ENCODE results near the gene KLRK1. TPM values are rescaled to one million over a fixed set of nuclear protein-coding genes. Genes with fewer than 3 reads are reported as not detected.
"Not testable (repeated sequence)": the region's sequence is repeated elsewhere in the genome, so short reads cannot be mapped to it uniquely, and the experiment has no call there.

Gene KLRK1
- total RNA-seq, 1 donor, result under 0.01 TPM

GRCh38 chr12:10388624-10389413 lies 1.0 kb downstream of the KLRK1 start:
- Histone ChIP-seq H2AFZ (ENCODE audit: low read length) (no peak overlapping the region), H3K4me1 (ENCODE audit: insufficient read depth, low read length) (peaks cover 21% of the 10 kb centered on the region), H3K4me3 (ENCODE audit: insufficient read depth, low read length) (no peak overlapping the region), H3K79me2 (ENCODE audit: insufficient read depth, low read length) (no peaks in the 10 kb centered on the region), H4K20me1 (ENCODE audit: insufficient read depth, low read length) (no peaks in the 10 kb centered on the region), H3K4me2 (ENCODE audit: insufficient read depth, low read length) (no peak overlapping the region), H3K27ac (ENCODE audit: low read depth, low read length) (no peak overlapping the region), H3K36me3 (ENCODE audit: insufficient read depth, low read length) (no peaks in the 10 kb centered on the region), H3K27me3 (ENCODE audit: insufficient read depth, low read length) (no peaks in the 10 kb centered on the region), H3K9me3 (ENCODE audit: low read depth, low read length) (no peaks in the 10 kb centered on the region)
- TF ChIP-seq, protein P1, sequence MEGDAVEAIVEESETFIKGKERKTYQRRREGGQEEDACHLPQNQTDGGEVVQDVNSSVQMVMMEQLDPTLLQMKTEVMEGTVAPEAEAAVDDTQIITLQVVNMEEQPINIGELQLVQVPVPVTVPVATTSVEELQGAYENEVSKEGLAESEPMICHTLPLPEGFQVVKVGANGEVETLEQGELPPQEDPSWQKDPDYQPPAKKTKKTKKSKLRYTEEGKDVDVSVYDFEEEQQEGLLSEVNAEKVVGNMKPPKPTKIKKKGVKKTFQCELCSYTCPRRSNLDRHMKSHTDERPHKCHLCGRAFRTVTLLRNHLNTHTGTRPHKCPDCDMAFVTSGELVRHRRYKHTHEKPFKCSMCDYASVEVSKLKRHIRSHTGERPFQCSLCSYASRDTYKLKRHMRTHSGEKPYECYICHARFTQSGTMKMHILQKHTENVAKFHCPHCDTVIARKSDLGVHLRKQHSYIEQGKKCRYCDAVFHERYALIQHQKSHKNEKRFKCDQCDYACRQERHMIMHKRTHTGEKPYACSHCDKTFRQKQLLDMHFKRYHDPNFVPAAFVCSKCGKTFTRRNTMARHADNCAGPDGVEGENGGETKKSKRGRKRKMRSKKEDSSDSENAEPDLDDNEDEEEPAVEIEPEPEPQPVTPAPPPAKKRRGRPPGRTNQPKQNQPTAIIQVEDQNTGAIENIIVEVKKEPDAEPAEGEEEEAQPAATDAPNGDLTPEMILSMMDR (IDR thresholded peaks at IDR 0.05; ENCODE audit: extremely low read depth, low read depth, low read length), result no peak
- DNase-seq (ENCODE audit: insufficient read length, low spot score, missing footprints), result no peak

GRCh38 chr12:10387498-10387897 lies 2.3 kb downstream of the KLRK1 start:
- not testable (repeated sequence) for H3K4me3 ChIP-seq (ENCODE audit: insufficient read depth, low read length); H3K27ac ChIP-seq (ENCODE audit: low read depth, low read length); H3K79me2 ChIP-seq (ENCODE audit: insufficient read depth, low read length); H2AFZ ChIP-seq (ENCODE audit: low read length); H3K27me3 ChIP-seq (ENCODE audit: insufficient read depth, low read length); H3K36me3 ChIP-seq (ENCODE audit: insufficient read depth, low read length); H4K20me1 ChIP-seq (ENCODE audit: insufficient read depth, low read length); H3K9me3 ChIP-seq (ENCODE audit: low read depth, low read length); DNase-seq (ENCODE audit: insufficient read length, low spot score, missing footprints); H3K4me2 ChIP-seq (ENCODE audit: insufficient read depth, low read length)
- peaks cover 16% of the 10 kb centered on the region for H3K4me1 ChIP-seq (ENCODE audit: insufficient read depth, low read length)

GRCh38 chr12:10386857-10387256 lies 3.0 kb downstream of the KLRK1 start:
- TF ChIP-seq, protein P1 (IDR thresholded peaks at IDR 0.05; ENCODE audit: extremely low read depth, low read depth, low read length), result no peak
- H3K4me1 ChIP-seq (ENCODE audit: insufficient read depth, low read length), result peaks cover 11% of the 10 kb centered on the region
- H3K79me2 ChIP-seq (ENCODE audit: insufficient read depth, low read length), result no peaks in the 10 kb centered on the region
- no peak overlapping the region for H3K4me2 ChIP-seq (ENCODE audit: insufficient read depth, low read length)
- H3K27me3 ChIP-seq (ENCODE audit: insufficient read depth, low read length), result no peaks in the 10 kb centered on the region
- no peaks in the 10 kb centered on the region for H3K9me3 ChIP-seq (ENCODE audit: low read depth, low read length)
- H3K4me3 ChIP-seq (ENCODE audit: insufficient read depth, low read length), result no peak overlapping the region
- H4K20me1 ChIP-seq (ENCODE audit: insufficient read depth, low read length), result no peaks in the 10 kb centered on the region
- DNase-seq (ENCODE audit: insufficient read length, low spot score, missing footprints), result no peak
- H2AFZ ChIP-seq (ENCODE audit: low read length), result no peak overlapping the region
- no peaks in the 10 kb centered on the region for H3K36me3 ChIP-seq (ENCODE audit: insufficient read depth, low read length)
- H3K27ac ChIP-seq (ENCODE audit: low read depth, low read length), result no peak overlapping the region

DNA sequence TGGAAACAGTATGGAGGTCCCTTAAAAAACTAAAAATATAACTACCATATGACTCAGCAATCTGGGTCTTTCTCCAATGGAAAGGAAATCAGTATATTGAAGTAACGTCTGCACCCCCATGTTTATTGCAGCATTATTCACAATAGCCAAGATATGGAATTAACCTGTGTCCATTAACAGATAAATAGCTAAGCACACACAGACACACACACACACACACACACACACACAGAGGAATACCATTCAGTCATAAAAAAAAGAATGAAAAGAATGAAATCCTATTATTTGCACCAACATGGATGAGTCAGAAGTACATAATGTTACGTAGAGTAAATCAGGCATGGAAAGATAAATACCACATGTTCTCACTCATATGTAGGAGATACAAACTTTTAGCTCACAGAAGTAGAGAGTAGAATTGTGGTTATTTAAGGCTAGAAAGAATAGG lies 4.7 kb downstream of the KLRK1 start:
- TF ChIP-seq, protein P1 (IDR thresholded peaks at IDR 0.05; ENCODE audit: extremely low read depth, low read depth, low read length), result no peak
- H3K4me3 ChIP-seq (ENCODE audit: insufficient read depth, low read length), result no peak overlapping the region
- H4K20me1 ChIP-seq (ENCODE audit: insufficient read depth, low read length), result no peaks in the 10 kb centered on the region
- no peaks in the 10 kb centered on the region for H3K9me3 ChIP-seq (ENCODE audit: low read depth, low read length)
- no peaks in the 10 kb centered on the region for H3K27me3 ChIP-seq (ENCODE audit: insufficient read depth, low read length)
- H3K4me1 ChIP-seq (ENCODE audit: insufficient read depth, low read length), result peaks cover 12% of the 10 kb centered on the region
- no peaks in the 10 kb centered on the region for H3K79me2 ChIP-seq (ENCODE audit: insufficient read depth, low read length)
- H2AFZ ChIP-seq (ENCODE audit: low read length), result no peak overlapping the region
- no peaks in the 10 kb centered on the region for H3K36me3 ChIP-seq (ENCODE audit: insufficient read depth, low read length)
- H3K4me2 ChIP-seq (ENCODE audit: insufficient read depth, low read length), result no peak overlapping the region
- peak; percentile 58 for DNase-seq (ENCODE audit: insufficient read length, low spot score, missing footprints)
- no peak overlapping the region for H3K27ac ChIP-seq (ENCODE audit: low read depth, low read length)
